HEK293 (cell line): Measurements from ENCODE around the gene ANTXR1.

Experiments
- BCL11A ChIP-seq: fragments of 450-650 bp; formaldehyde crosslinking; IDR thresholded peaks from 2 replicates; pipeline ENCODE4 v1.5.1; 2016; ENCODE audit warnings: low read depth, missing biosample characterization, missing genetic modification characterization
- GLIS1 ChIP-seq: fragments of 450-650 bp; formaldehyde crosslinking; IDR thresholded peaks from 2 replicates; pipeline ENCODE4 v1.5.1; 2016; ENCODE audit warnings: missing biosample characterization, missing genetic modification characterization
- HOXD13 ChIP-seq: sonication (generic); formaldehyde crosslinking; IDR thresholded peaks from 2 replicates; pipeline ENCODE4 v1.8.0; 2022; ENCODE audit warnings: missing genetic modification reagents, borderline replicate concordance
- KLF7 ChIP-seq: fragments of 450-650 bp; formaldehyde crosslinking; IDR thresholded peaks from 2 replicates; pipeline ENCODE4 v1.5.1; 2016; ENCODE audit warnings: missing biosample characterization, missing genetic modification characterization, borderline replicate concordance
- MYNN ChIP-seq: fragments of 450-650 bp; formaldehyde crosslinking; IDR thresholded peaks from 2 replicates; pipeline ENCODE4 v1.5.1; 2016; ENCODE audit warnings: missing biosample characterization, missing genetic modification characterization, borderline replicate concordance
- SCRT1 ChIP-seq: fragments of 450-650 bp; formaldehyde crosslinking; IDR thresholded peaks from 2 replicates; pipeline ENCODE4 v1.5.1; 2016; ENCODE audit warnings: missing biosample characterization, missing genetic modification characterization, borderline replicate concordance
- SP2 ChIP-seq: fragments of 450-650 bp; formaldehyde crosslinking; IDR thresholded peaks from 2 replicates; pipeline ENCODE4 v1.5.1; 2016; ENCODE audit warnings: missing biosample characterization, missing genetic modification characterization
- TRIM28 ChIP-seq: IDR thresholded peaks from 2 replicates; pipeline ENCODE4 v1.6.1; 2011; ENCODE audit warnings: low read length, control low read depth, borderline replicate concordance
- YY2 ChIP-seq: fragments of 450-650 bp; formaldehyde crosslinking; IDR thresholded peaks from 2 replicates; pipeline ENCODE4 v1.5.1; 2016; ENCODE audit warnings: missing biosample characterization, missing genetic modification characterization
- ZBTB11 ChIP-seq: fragments of 450-650 bp; formaldehyde crosslinking; conservative IDR thresholded peaks from 2 replicates; pipeline ENCODE4 v1.5.1; 2016; ENCODE audit warnings: low read depth, missing biosample characterization, missing genetic modification characterization
- ZFP3 ChIP-seq: fragments of 450-650 bp; formaldehyde crosslinking; IDR thresholded peaks from 2 replicates; pipeline ENCODE4 v1.5.1; 2016; ENCODE audit warnings: low read depth, missing biosample characterization, missing genetic modification characterization
- ZIC2 ChIP-seq: fragments of 450-650 bp; formaldehyde crosslinking; IDR thresholded peaks from 2 replicates; pipeline ENCODE4 v1.5.1; 2016; ENCODE audit warnings: missing biosample characterization, missing genetic modification characterization
- ZNF114 ChIP-seq: fragments of 450-650 bp; formaldehyde crosslinking; IDR thresholded peaks from 2 replicates; pipeline ENCODE4 v1.5.0; 2017; ENCODE audit warnings: missing biosample characterization, missing genetic modification characterization
- ZNF202 ChIP-seq: fragments of 450-650 bp; formaldehyde crosslinking; IDR thresholded peaks from 2 replicates; pipeline ENCODE4 v1.5.1; 2016; ENCODE audit warnings: missing biosample characterization, missing genetic modification characterization, borderline replicate concordance
- ZNF214 ChIP-seq: fragments of 450-650 bp; formaldehyde crosslinking; IDR thresholded peaks from 2 replicates; pipeline ENCODE4 v1.5.1; 2017; ENCODE audit warnings: missing biosample characterization, mild to moderate bottlenecking, missing genetic modification characterization, borderline replicate concordance
- ZNF223 ChIP-seq: fragments of 450-650 bp; formaldehyde crosslinking; IDR thresholded peaks from 2 replicates; pipeline ENCODE4 v1.5.1; 2016; ENCODE audit warnings: missing biosample characterization, missing genetic modification characterization
- ZNF23 ChIP-seq: fragments of 450-650 bp; formaldehyde crosslinking; IDR thresholded peaks from 2 replicates; pipeline ENCODE4 v1.5.1; 2016; ENCODE audit warnings: missing biosample characterization, missing genetic modification characterization, borderline replicate concordance
- ZNF324 ChIP-seq: fragments of 450-650 bp; formaldehyde crosslinking; IDR thresholded peaks from 2 replicates; pipeline ENCODE4 v1.5.1; 2016; ENCODE audit warnings: missing biosample characterization, missing genetic modification characterization
- ZNF335 ChIP-seq: fragments of 450-650 bp; formaldehyde crosslinking; conservative IDR thresholded peaks from 2 replicates; pipeline ENCODE4 v1.5.1; 2016; ENCODE audit warnings: missing biosample characterization, missing genetic modification characterization
- ZNF391 ChIP-seq: fragments of 450-650 bp; formaldehyde crosslinking; IDR thresholded peaks from 2 replicates; pipeline ENCODE4 v1.5.1; 2016; ENCODE audit warnings: low read depth, missing biosample characterization, missing genetic modification characterization, borderline replicate concordance
- ZNF48 ChIP-seq: fragments of 450-650 bp; formaldehyde crosslinking; IDR thresholded peaks from 2 replicates; pipeline ENCODE4 v1.5.1; 2016; ENCODE audit warnings: missing biosample characterization, missing genetic modification characterization
- ZNF596 ChIP-seq: fragments of 450-650 bp; IDR thresholded peaks from 2 replicates; pipeline ENCODE4 v1.5.0; 2018; ENCODE audit warnings: missing biosample characterization, mild to moderate bottlenecking, missing genetic modification characterization, moderate library complexity
- ZNF621 ChIP-seq: fragments of 450-650 bp; formaldehyde crosslinking; IDR thresholded peaks from 2 replicates; pipeline ENCODE4 v1.5.1; 2017; ENCODE audit warnings: missing biosample characterization, missing genetic modification characterization
- ZNF629 ChIP-seq: fragments of 450-650 bp; formaldehyde crosslinking; IDR thresholded peaks from 2 replicates; pipeline ENCODE4 v1.5.1; 2017; ENCODE audit warnings: missing biosample characterization, missing genetic modification characterization
- ZSCAN30 ChIP-seq: fragments of 450-650 bp; IDR thresholded peaks from 2 replicates; pipeline ENCODE4 v1.5.1; 2018; ENCODE audit warnings: missing biosample characterization, mild to moderate bottlenecking, missing genetic modification characterization, moderate library complexity
- TF ChIP-seq, protein P1 (sequence below): fragments of 450-650 bp; formaldehyde crosslinking; IDR thresholded peaks from 2 replicates; pipeline ENCODE4; 2016; ENCODE audit warnings: missing biosample characterization, missing genetic modification characterization
- TF ChIP-seq, protein P2 (sequence below): fragments of 450-650 bp; formaldehyde crosslinking; IDR thresholded peaks from 2 replicates; pipeline ENCODE4 v1.5.1; 2016; ENCODE audit warnings: missing biosample characterization, missing genetic modification characterization
- TF ChIP-seq, protein P3 (sequence below): fragments of 450-650 bp; formaldehyde crosslinking; IDR thresholded peaks from 2 replicates; pipeline ENCODE4 v1.5.1; 2017; ENCODE audit warnings: missing biosample characterization, missing genetic modification characterization
- TF ChIP-seq, protein P4 (sequence below): fragments of 450-650 bp; formaldehyde crosslinking; IDR thresholded peaks from 2 replicates; pipeline ENCODE4 v1.5.1; 2016; ENCODE audit warnings: missing biosample characterization, missing genetic modification characterization

Gene ANTXR1

GRCh38 chr2:69223759-69224511, 211.0 kb downstream of the ANTXR1 start (continued):
- TF ChIP-seq, protein P1, sequence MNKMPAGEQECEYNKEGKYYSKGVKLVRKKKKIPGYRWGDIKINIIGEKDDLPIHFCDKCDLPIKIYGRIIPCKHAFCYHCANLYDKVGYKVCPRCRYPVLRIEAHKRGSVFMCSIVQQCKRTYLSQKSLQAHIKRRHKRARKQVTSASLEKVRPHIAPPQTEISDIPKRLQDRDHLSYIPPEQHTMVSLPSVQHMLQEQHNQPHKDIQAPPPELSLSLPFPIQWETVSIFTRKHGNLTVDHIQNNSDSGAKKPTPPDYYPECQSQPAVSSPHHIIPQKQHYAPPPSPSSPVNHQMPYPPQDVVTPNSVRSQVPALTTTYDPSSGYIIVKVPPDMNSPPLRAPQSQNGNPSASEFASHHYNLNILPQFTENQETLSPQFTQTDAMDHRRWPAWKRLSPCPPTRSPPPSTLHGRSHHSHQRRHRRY (tag by site-specific recombination): no peak
- no peak for TF ChIP-seq SP2
- TF ChIP-seq, protein P2, sequence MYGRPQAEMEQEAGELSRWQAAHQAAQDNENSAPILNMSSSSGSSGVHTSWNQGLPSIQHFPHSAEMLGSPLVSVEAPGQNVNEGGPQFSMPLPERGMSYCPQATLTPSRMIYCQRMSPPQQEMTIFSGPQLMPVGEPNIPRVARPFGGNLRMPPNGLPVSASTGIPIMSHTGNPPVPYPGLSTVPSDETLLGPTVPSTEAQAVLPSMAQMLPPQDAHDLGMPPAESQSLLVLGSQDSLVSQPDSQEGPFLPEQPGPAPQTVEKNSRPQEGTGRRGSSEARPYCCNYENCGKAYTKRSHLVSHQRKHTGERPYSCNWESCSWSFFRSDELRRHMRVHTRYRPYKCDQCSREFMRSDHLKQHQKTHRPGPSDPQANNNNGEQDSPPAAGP (tag by site-specific recombination): peak; percentile 88
- TF ChIP-seq ZBTB11 (tag by site-specific recombination): no peak
- TF ChIP-seq TRIM28: peak; percentile 71; the same call in 1 of the 2 replicates
- no peak for TF ChIP-seq ZNF596
- no peak for TF ChIP-seq ZFP3 (tag by site-specific recombination)
- TF ChIP-seq ZNF214 (tag by site-specific recombination): no peak
- TF ChIP-seq KLF7 (tag by site-specific recombination): no peak
- TF ChIP-seq HOXD13 (CRISPR knock-in tag): no peak
- no peak for TF ChIP-seq ZNF335 (tag by site-specific recombination)
- TF ChIP-seq SCRT1 (tag by site-specific recombination): no peak
- peak; percentile 25; the same call in 1 of the 2 replicates for TF ChIP-seq ZIC2 (tag by site-specific recombination)
- TF ChIP-seq ZNF391: peak; percentile 62; the same call in 1 of the 2 replicates
- 0 out of 2 replicates have a peak, but pooled peaks have one; percentile 18 for TF ChIP-seq ZSCAN30 (tag by site-specific recombination)
- no peak for TF ChIP-seq ZNF23
- peak; percentile 70; the same call in 1 of the 2 replicates for TF ChIP-seq BCL11A (tag by site-specific recombination)
- TF ChIP-seq ZNF629: peak; percentile 69
- peak; percentile 60 for TF ChIP-seq GLIS1 (tag by site-specific recombination)
- TF ChIP-seq YY2: no peak
- TF ChIP-seq ZNF223 (tag by site-specific recombination): no peak
- TF ChIP-seq ZNF48 (tag by site-specific recombination): no peak
- 0 out of 2 replicates have a peak, but pooled peaks have one; percentile 22 for TF ChIP-seq ZNF324
- TF ChIP-seq ZNF114: no peak
- no peak for TF ChIP-seq MYNN (tag by site-specific recombination)
- TF ChIP-seq ZNF202 (tag by site-specific recombination): no peak
- TF ChIP-seq ZNF621 (tag by site-specific recombination): no peak
- TF ChIP-seq, protein P3, sequence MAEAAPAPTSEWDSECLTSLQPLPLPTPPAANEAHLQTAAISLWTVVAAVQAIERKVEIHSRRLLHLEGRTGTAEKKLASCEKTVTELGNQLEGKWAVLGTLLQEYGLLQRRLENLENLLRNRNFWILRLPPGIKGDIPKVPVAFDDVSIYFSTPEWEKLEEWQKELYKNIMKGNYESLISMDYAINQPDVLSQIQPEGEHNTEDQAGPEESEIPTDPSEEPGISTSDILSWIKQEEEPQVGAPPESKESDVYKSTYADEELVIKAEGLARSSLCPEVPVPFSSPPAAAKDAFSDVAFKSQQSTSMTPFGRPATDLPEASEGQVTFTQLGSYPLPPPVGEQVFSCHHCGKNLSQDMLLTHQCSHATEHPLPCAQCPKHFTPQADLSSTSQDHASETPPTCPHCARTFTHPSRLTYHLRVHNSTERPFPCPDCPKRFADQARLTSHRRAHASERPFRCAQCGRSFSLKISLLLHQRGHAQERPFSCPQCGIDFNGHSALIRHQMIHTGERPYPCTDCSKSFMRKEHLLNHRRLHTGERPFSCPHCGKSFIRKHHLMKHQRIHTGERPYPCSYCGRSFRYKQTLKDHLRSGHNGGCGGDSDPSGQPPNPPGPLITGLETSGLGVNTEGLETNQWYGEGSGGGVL (tag by site-specific recombination): 0 out of 2 replicates have a peak, but pooled peaks have one; percentile 20
- TF ChIP-seq, protein P4, sequence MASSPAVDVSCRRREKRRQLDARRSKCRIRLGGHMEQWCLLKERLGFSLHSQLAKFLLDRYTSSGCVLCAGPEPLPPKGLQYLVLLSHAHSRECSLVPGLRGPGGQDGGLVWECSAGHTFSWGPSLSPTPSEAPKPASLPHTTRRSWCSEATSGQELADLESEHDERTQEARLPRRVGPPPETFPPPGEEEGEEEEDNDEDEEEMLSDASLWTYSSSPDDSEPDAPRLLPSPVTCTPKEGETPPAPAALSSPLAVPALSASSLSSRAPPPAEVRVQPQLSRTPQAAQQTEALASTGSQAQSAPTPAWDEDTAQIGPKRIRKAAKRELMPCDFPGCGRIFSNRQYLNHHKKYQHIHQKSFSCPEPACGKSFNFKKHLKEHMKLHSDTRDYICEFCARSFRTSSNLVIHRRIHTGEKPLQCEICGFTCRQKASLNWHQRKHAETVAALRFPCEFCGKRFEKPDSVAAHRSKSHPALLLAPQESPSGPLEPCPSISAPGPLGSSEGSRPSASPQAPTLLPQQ (tag by site-specific recombination): no peak; the same call in 1 of the 2 replicates
